GM21423 (cell line): ENCODE data around the gene KCNIP4.

Experiments used
- ATAC-seq: cut with Tn5 transposase; IDR thresholded peaks from one replicate; pipeline ENCODE4 v1.9.1; 2021; ENCODE audit warnings: mild to moderate bottlenecking, moderate library complexity; ENCODE audit not compliant: unreplicated experiment

The KCNIP4 gene

GRCh38 chr4:21490682-21491081, 457.9 kb downstream of the KCNIP4 start:
- no peak for ATAC-seq

GRCh38 chr4:21476757-21477156, 471.8 kb downstream of the KCNIP4 start:
- ATAC-seq: no peak

DNA sequence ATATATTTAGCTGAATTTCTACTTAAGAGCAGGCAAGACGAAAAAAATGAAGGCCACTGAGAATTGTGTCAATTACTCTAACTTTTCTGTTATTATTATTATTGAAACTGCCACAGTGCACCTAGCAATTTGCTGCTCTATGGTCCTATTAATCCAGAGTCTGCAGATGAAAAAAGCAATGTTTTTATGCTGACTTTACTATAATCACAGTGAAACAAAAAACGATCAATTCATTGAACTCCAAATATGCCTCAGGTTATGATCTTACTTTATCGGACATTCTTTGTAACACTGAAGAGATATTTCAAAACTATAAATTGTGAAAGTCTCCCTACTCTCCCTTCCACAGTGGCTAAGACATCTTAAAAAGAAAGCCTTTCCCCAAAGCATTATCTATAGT, 474.4 kb downstream of the KCNIP4 start:
- ATAC-seq: no peak

GRCh38 chr4:21470535-21470934, 478.0 kb downstream of the KCNIP4 start:
- ATAC-seq: no peak

- ATAC-seq: no peak
Measured at GRCh38 chr4:21469438-21470300, 478.9 kb downstream of the KCNIP4 start.

DNA sequence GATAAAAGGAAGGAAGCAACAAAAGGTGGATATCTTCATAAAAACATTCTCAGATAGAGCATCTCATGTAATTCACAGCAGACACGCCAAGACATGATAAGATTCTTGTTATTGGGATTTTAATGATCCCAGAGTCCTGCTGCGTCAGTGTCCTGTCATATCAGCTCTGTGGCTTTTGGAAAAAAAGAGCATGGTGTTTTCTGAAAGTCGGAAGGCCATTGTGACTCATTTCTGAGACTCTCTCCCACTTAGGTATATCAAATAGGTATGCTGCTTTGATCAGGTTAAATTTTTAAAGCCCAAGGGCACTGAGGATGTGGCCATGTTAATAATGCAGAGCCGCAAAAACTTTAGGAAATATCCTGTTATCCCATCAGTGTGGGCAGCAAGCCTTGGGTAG, 481.0 kb downstream of the KCNIP4 start:
- no peak for ATAC-seq

- ATAC-seq: no peak
Measured at GRCh38 chr4:21457086-21457840, 491.3 kb downstream of the KCNIP4 start.

DNA sequence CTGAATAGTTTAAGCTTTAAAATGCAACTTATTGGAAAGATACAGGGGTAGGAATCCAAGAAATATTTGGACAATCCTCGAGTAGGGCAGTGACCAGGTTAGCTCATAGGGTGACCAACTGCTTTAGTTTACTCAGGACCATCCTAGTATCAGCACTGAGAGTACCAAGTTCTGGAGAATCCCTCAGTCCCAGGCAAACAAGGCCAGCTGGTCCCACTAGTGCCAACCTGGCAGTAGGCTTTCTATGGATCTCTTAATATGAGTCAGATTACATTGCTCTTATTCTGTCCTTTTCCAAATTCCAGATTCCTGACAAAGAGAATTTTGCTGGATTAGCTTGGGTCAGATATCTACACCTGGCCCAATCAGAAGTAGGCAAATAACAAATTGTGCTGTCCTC, 493.7 kb downstream of the KCNIP4 start:
- ATAC-seq: no peak

DNA sequence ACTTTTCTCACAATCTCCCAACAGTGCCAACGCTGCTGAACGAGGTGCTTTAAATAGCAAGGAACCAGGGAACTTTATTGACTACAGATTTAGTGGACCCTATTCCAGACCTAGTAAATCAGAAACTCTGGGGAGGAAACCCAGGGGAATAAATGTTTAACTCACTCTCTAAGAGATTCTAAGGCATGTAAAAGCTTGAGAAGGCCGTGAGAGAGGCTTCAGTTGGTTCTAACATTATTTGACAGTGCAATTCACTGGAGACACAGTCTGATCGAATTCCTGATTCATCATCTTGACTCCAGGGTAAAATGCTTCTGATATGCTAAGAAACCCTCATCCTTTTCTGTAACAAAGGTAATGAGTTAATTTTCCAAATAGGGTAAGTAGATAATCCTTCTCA, 494.4 kb downstream of the KCNIP4 start:
- ATAC-seq: no peak

- no peak for ATAC-seq
Measured at GRCh38 chr4:21452931-21453330, 495.6 kb downstream of the KCNIP4 start.

GRCh38 chr4:21451032-21451431, 497.5 kb downstream of the KCNIP4 start:
- ATAC-seq: no peak

GRCh38 chr4:21450331-21450730, 498.2 kb downstream of the KCNIP4 start:
- ATAC-seq: no peak

- no peak for ATAC-seq
Measured at GRCh38 chr4:21447301-21448054, 501.1 kb downstream of the KCNIP4 start.

GRCh38 chr4:21420166-21420565, 528.4 kb downstream of the KCNIP4 start:
- ATAC-seq: no peak

GRCh38 chr4:21415728-21416127, 532.8 kb downstream of the KCNIP4 start:
- no peak for ATAC-seq

DNA sequence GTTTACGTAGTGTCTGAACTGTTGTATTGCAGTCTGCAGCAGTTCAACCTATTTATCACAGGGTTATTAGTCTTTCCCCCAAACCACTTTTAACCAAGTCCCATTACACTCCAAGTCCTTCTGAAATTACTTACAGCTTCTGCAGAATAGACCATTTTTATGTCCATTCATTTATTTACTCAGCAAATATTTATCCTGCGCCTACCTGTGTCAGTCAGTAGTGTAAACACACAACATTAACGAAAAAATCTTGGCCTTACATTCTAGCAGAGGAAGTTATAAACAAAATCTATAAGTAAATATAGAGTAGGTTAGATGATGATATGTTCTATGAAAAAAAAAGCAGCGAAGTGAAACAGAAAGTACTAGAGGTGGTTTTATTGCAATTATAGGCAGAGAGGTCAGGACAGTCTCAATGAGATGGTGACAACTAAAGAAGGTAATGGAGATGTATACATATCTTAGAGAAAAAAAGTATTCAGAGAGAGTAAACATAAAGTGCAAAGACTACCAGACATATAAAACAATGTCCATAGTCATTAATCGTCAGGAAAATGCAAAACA, 534.7 kb downstream of the KCNIP4 start:
- ATAC-seq: no peak

- no peak for ATAC-seq
Measured at GRCh38 chr4:21411086-21411485, 537.5 kb downstream of the KCNIP4 start.

- ATAC-seq: no peak
Measured at GRCh38 chr4:21410372-21410771, 538.2 kb downstream of the KCNIP4 start.

- ATAC-seq: no peak
Measured at GRCh38 chr4:21387683-21388082, 560.9 kb downstream of the KCNIP4 start.

- ATAC-seq: no peak
Measured at GRCh38 chr4:21386166-21386780, 562.3 kb downstream of the KCNIP4 start.

DNA sequence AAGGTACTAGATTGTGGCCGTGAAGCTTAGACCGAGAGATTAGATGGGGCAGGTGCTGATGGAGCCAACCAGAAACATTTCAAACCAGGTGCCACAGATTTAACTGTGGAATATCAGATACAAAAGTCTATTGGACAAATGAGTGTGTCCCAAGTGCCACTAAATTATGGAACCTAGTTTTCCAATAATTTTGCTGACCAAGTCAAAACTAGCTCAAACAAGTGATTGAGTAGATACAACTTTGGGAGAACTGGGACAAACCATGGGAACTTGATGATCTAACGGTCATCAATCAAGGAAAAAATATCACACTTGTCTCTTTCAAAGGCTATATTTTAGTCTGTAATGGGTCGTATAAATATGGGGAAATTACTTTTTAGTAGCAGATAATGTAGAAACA, 562.9 kb downstream of the KCNIP4 start:
- no peak for ATAC-seq
